Stimulated activated CD4-positive, alpha-beta T cell treated with anti-CD3 and anti-CD28 coated beads, Interleukin-2, amount 100 ng/mL, for 4 hours (primary cell): Measurements from ENCODE around the gene OPRL1.
A peak's percentile ranks its signal among the peaks of the same experiment; 100 is the strongest.

Experiments used
- DNase-seq: peaks from one replicate; pipeline ENCODE4 v3.0.0-alpha.2; 2020; ENCODE audit warnings: low read depth

The OPRL1 gene

DNA sequence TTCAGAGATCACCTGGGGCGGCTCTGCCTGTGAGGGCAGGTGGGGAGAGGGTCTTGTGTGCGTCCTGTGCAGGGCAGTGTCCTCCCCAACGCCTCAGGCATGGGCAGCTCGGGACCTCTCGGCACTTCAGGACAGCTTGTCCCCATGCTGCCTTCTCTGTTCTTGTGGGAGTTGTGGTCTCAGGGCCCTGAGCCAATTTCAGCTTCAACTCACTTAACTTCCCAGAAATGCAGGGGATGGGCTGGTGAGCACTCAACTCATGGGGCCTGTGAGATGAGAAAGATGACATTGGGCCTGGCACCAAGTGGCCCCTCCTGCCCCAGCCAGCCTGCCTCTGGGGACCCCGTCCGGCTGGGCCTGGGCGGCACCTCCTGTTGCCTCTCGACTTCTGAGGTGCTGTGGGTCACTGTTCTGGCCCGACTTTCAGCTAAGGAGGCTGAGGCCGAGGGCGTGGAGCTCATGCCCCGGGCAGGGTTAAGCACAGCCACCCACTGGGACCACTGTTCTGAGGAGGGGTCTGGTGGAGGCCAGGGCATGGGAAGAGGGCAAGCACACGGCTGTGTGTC lies 7.3 kb upstream of the OPRL1 start:
- DNase-seq: no peak

DNA sequence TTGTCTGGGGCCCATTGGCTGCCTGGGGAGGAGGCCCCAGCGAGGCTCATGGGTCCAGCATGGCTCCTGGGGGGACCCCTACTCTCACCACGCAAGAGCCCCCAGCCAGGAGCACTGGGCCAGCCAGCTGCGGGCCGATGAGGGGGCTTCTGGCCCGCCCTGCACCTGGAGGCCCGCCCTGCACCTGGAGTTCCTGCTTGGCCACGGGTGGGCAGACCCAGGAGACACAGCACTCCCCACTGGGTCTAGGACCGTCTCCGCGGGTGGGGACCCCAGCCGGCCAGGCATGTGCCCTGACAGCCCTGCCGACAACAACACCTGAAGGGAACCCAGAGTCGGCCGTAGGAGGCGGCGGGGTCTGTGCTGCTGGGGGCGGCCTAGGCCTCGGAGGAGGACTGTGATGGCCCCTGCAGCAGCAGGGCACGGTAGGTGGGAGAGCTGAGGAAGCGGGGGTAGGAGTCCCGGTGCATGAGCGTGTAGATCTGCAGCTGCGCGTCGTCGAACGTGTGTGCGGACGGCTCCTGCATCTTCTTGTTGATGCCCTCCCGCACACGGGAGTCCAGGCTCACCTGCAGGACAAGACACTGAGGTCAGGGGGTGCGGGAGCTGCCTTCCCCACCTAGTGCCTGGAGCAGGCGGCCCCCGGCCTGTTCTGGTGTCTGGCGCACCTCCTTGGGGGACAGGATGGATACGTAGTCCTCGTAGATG lies 6.3 kb upstream of the OPRL1 start:
- no peak for DNase-seq

- DNase-seq: no peak
These were observed 5.6 kb upstream of the OPRL1 start for GRCh38 chr20:64074184-64074789.

DNA sequence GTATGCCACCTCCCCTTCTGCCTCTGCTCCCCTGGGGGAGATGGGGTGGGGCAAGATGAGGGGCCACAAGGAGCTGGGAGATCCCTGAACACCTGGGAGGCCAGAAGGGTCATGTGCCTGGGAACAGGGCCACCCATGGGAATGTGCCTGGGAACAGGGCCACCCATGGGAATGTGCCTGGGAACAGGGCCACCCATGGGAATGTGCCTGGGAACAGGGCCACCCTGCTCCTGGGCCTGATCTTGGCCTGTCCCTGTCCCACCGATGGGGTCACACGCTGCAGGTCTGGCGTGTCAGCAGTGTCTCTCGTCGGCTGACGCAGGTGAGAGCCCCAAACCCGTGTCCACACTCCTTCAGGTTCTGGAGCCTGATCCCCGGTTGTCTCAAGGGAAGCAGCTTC lies 4.9 kb upstream of the OPRL1 start:
- DNase-seq: no peak

- no peak for DNase-seq
These were observed 4.3 kb upstream of the OPRL1 start for GRCh38 chr20:64075556-64075955.

- DNase-seq: no peak
These were observed 3.6 kb upstream of the OPRL1 start for GRCh38 chr20:64076061-64076997.

GRCh38 chr20:64077094-64077493 lies 2.8 kb upstream of the OPRL1 start:
- DNase-seq: no peak

GRCh38 chr20:64077541-64077875 lies 2.4 kb upstream of the OPRL1 start:
- DNase-seq: no peak

GRCh38 chr20:64077876-64078551 lies 1.9 kb upstream of the OPRL1 start:
- no peak for DNase-seq

GRCh38 chr20:64078934-64079272 lies 979 bp upstream of the OPRL1 start:
- no peak for DNase-seq

DNA sequence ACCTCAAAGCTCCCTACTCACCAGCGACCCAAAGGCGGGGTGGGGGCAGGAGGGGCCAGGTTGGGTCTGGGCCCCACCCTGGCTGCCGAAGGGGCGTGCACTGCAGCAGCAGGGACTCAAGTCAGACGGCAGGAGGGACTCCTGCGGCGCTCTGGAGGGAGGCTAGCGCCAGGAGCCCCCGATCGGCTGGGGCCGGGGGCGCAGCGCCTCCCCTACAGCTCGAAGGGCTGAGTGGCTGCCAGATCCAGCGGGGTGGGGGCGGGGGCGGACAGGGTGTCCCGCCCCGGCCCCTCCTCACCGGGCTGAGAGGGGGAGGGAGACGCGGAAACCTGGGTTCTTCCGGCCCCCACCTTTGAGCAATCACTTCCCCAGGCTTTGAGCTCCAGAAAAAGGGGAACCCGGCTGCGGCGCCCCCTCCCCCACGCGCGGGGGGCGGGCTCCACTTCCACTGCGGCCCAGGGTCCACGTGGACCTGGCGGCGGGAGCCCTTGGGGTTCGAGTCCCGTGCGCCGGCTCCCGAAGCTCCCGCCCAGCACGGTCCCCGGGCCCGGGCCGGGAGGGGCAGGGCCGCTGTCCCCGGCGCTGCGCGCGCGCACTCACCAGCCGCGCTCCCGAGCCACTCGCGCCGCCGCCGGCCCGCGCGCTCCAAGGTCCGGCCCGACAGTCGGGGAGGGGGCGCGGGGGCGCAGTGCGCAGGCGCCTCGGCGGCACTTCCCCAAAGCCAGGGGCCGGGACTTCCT lies 439 bp upstream of the OPRL1 start, which contains the start of gene RGS19:
TSS of gene RGS19 (minus strand) at position 246 of the 740 bp plus-strand sequence. CDS start 2,632 bp downstream, outside the sequence.
- peak; percentile 56 for DNase-seq

DNA sequence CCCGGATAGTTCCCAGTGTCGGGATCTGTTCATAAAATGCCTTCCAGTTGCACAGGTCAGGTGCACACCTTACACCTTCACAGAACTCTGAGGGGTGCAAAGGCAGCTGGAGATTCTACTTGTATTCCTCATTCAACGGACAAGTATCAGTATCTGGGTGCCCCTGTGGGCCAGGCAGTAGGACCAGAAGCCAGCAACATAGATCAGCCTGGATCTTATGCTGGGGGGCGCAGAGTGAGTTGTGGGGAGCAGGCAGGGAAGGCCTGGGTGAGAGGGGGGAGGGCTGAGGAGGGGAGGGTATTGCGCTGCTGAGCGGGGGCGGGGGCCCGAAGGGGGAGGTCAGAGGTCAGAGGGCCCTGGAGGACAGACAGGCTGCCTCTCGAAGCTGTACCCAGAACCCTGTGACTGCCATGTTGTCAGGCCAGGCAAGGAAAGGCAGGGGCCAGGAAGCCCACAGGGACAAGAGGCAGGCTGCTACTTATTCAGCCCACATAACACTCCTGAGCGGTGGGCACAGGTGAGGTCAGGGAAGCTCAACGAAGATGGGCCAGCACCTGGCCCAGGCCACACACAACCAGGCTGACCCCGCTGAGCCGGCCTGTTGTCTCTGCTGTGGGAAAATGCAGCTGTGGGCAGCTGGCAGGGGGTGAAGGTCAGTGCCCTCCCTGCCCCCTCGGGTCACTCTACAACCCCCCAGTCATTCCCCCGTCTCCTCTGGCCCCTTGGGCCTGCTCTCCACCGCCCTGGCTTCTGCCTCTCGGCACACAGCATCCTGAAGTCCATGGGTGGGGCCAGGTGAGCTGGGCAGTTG lies 1.1 kb downstream of the OPRL1 start:
- no peak for DNase-seq

- no peak for DNase-seq
These were observed 1.7 kb downstream of the OPRL1 start for GRCh38 chr20:64081624-64081964.

- DNase-seq: no peak
These were observed 2.3 kb downstream of the OPRL1 start for GRCh38 chr20:64082126-64082731.

DNA sequence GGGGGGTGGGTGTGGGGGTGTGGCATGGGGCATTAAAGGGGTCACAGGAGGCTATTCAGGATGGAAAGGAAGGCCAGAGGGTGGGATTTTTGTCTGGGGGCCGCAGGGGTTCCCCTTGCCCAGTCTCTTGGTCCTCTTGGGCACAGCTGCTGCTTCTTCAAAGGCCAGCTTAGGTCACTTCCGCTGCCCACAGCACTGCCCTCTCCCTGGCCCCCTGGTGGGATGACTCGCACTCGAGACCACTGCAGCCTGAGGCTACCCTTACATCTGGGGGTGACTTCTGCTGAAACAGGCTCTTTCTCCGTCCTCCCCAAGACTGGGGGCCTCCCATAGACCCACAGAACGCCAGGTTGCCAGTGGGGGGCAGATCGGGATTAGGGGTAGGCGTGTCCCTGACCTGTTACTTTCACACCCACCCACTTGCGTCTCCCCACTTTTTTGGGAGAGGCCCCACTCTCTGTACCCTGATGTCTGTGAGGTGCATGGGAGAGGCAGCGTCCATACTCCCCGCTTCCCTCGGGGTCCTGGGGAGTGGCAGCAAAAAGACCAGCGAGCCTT lies 3.0 kb downstream of the OPRL1 start:
- DNase-seq: no peak

DNA sequence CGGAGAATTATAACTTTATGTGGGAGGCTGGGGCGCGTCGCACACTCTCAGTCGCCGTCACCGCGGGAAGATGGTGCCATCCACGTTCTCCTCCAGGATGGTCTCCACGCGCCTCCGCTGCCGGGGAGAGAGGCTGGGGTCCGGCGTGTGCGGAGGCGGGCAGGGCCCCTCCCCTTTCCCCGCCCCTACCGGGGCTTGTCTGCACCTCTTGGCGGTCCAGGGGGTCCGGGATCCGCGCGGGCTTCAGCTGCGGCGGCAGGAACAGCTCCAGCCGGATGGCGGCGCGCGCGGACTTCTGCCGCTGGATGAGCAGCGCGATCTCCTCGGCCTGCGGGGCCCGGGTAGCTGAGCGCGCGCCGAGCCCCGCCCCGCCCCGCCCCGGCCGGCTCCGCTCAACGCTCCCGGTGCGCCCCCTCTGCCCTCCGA lies 3.5 kb downstream of the OPRL1 start:
- peak; percentile 45 for DNase-seq

DNA sequence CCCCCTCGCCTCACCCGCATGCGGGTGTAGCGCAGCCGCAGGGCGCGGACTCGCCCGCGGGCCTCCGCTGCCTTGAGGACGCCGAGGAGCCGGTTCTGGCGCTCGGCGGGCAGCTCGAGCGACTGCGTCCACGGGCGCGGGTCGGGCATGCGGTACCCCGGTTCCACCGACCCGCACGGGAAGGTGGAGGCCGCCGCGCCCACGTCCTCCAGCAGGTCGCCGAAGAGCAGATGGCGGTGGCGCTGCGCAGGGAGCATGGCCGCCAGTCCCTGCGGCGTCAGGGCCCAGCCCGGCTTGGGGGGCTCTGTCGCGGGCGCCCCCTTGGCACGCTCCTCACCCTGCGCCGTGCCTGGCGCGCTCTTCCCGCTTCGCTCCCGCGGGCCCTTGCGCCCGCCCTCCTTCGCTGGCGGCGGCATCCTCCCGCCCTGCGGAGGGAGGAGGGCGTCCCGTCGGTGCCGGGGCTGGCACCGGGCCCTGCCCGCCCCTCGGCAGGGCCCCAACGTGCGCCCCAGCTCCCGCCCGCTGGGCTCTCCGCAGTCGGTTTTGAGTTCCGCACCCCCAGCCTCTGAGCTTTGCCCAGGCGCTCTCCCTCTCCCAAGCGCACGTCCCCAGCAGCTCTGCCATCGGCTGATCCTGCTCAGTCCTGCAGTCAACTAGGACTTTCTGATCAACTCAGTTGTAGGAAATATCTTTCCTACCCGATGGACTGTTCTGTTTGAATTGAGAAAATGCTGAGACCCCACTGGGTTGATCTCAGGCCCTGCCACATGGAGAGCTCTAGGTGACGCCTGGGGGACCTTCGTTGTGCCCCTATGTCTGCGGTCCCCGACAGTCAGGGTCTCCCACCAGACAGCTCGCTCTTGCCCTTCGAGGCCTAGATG lies 4.2 kb downstream of the OPRL1 start, which contains the start of gene LKAAEAR1:
TSS of gene LKAAEAR1 (minus strand) at position 595 of the 881 bp plus-strand sequence. CDS start at position 416, 179 bp downstream.
- DNase-seq: no peak

GRCh38 chr20:64084685-64085152 lies 4.8 kb downstream of the OPRL1 start:
- no peak for DNase-seq
